Stimulated activated effector memory CD8-positive, alpha-beta T cell treated with anti-CD3 and anti-CD28 coated beads, Interleukin-12 subunit alpha, Interleukin-12 subunit beta, amount 100 ng/mL, for 72 hours (primary cell): Measurements from ENCODE around the gene CCDC183.

Experiments used
- ATAC-seq: fragments of 150-1000 bp; cut with Tn5 transposase; 2 replicates; pipeline ENCODE4 v1.10.0; 2021
- DNase-seq, 2 donors: peaks; one replicate each; pipeline ENCODE4 v3.0.0; 2021 to 2022; ENCODE audit warnings: low spot score in 2 of 2
- H3K27ac Mint-ChIP-seq: one replicate; pipeline ENCODE4 v1.8.0; 2022; ENCODE audit warnings: mild to moderate bottlenecking, mixed read lengths
- H3K36me3 Mint-ChIP-seq: one replicate; pipeline ENCODE4 v1.8.0; 2022; ENCODE audit warnings: mild to moderate bottlenecking, mixed read lengths
- H3K4me1 Mint-ChIP-seq: one replicate; pipeline ENCODE4 v1.8.0; 2022; ENCODE audit warnings: mixed read lengths
- H3K4me3 Mint-ChIP-seq: one replicate; pipeline ENCODE4 v1.8.0; 2022; ENCODE audit warnings: mild to moderate bottlenecking, mixed read lengths
- H3K9me3 Mint-ChIP-seq: one replicate; pipeline ENCODE4 v1.8.0; 2022; ENCODE audit warnings: mixed read lengths

The CCDC183 gene

GRCh38 chr9:136820971-136821825, 25.1 kb downstream of the CCDC183 start:
- Mint-ChIP-seq H3K9me3 (no peaks in the 10 kb centered on the region), H3K4me3 (no peak overlapping the region), H3K27ac (no peak overlapping the region), H3K4me1 (peaks cover 6% of the 10 kb centered on the region), H3K36me3 (peaks cover 52% of the 10 kb centered on the region)
- DNase-seq (no peak), ATAC-seq (no peak)

GRCh38 chr9:136821826-136822544, 25.8 kb downstream of the CCDC183 start:
- Mint-ChIP-seq H3K4me1 (peaks cover 6% of the 10 kb centered on the region), H3K9me3 (no peaks in the 10 kb centered on the region), H3K4me3 (no peak overlapping the region), H3K27ac (no peak overlapping the region), H3K36me3 (peaks cover 47% of the 10 kb centered on the region)
- no peak for DNase-seq
- ATAC-seq: no peak

- Mint-ChIP-seq H3K9me3 (no peaks in the 10 kb centered on the region), H3K4me3 (no peak overlapping the region), H3K27ac (no peak overlapping the region), H3K36me3 (peaks cover 42% of the 10 kb centered on the region), H3K4me1 (peaks cover 6% of the 10 kb centered on the region)
- DNase-seq (no peak), ATAC-seq (no peak)
Measured at GRCh38 chr9:136823136-136824046, 27.3 kb downstream of the CCDC183 start.

GRCh38 chr9:136824496-136825225, 28.5 kb downstream of the CCDC183 start:
- H3K9me3 Mint-ChIP-seq: no peaks in the 10 kb centered on the region
- H3K27ac Mint-ChIP-seq: no peak overlapping the region
- H3K36me3 Mint-ChIP-seq: peaks cover 43% of the 10 kb centered on the region
- H3K4me1 Mint-ChIP-seq: peaks cover 6% of the 10 kb centered on the region
- DNase-seq: no peak
- no peak overlapping the region for H3K4me3 Mint-ChIP-seq
- no peak for ATAC-seq

DNA sequence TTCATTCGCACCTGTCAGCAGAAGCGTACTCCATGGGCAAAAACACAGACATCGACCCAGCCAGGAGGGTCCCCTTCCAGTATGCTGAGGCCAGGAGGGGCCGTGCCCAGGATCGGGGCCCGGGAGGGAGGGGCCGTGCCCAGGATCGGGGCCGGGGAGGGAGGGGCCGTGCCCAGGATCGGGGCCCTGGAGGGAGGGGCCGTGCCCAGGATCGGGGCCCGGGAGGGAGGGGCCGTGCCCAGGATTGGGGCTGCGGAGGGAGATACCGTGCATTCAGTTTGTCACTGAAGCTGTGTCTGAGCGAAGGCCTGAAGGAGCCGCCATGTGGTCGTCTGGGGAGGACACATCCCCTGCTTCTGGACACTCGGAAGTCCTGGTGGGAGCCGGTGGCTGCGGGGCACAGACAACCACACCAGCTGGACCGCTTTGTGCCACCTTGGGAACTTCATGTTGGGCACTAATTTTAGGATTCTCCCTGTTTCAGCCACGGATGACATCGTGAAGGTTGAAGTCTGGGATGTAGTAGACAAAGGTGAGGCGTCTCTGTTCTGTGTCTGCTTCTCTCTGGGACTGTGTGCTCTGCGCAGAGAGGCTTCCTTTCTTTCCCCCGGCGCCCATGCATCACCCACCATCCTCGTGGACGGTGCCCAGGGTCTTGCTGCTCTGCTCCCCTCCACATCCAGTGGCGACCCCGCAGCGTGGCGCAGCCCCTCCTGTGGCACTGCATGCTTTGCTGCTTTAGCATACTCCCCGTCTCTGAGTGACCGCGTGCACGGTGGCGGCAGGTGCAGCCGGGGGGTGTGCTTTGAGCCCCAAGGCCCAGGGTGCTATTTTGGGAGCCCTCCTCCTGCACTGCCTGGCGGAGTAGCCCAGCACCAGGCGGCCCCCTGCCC, 29.4 kb downstream of the CCDC183 start:
- DNase-seq: no peak
- Mint-ChIP-seq H3K36me3 (peaks cover 42% of the 10 kb centered on the region), H3K4me3 (no peak overlapping the region), H3K9me3 (no peaks in the 10 kb centered on the region), H3K4me1 (peaks cover 6% of the 10 kb centered on the region), H3K27ac (no peak overlapping the region)
- no peak for ATAC-seq

- ATAC-seq: no peak
- no peak for DNase-seq
- Mint-ChIP-seq H3K4me3 (no peak overlapping the region), H3K4me1 (peaks cover under 1% of the 10 kb centered on the region), H3K9me3 (no peaks in the 10 kb centered on the region), H3K27ac (no peak overlapping the region), H3K36me3 (peaks cover 46% of the 10 kb centered on the region)
Measured at GRCh38 chr9:136826188-136826541, 30.0 kb downstream of the CCDC183 start.

DNA sequence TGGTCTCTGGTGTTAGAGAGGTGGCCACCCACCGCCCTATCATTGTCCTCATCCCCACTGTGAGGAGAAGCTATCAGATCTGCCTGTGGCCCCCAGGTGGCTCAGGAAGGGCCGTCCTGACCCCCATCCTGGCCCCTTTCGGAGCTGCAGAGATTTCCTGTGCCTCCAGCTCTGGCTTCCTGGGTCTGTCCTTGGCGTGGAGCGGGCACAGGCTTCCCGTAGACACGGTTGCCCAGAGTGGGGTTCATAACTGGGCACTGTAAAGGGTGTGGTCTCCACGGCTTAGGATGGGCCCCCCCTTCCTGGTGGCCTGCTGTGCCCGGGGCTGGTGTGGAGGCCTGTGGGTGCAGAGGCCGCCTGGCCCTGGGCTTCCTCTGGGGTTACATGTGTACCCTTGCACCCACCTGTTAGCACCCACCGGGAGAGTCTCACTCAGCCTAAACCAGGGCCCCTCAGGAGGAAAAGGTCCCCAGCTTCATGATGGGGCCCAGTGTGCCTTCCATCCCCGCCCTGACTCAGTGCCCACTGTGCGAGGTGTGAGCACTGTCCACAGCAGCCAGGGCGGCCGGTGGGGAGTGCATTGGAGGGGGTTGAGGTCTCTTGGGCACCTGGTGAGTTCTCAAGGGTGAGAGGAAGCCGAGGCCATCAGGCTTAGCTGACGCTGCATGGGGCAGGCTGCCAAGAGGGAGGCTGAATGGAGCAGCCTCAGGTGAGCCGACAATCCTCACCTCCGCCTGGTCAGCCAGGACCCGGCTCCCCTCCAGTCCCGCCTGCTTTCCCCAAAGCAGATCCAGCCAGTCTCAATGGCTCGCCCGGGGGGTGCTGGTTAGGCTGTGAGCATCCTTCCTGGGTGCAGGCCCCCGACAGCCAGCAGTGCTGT, 30.8 kb downstream of the CCDC183 start:
- DNase-seq (no peak), ATAC-seq (no peak)
- Mint-ChIP-seq H3K36me3 (peaks cover 51% of the 10 kb centered on the region), H3K9me3 (no peaks in the 10 kb centered on the region), H3K27ac (no peak overlapping the region), H3K4me3 (no peak overlapping the region), H3K4me1 (no peaks in the 10 kb centered on the region)

DNA sequence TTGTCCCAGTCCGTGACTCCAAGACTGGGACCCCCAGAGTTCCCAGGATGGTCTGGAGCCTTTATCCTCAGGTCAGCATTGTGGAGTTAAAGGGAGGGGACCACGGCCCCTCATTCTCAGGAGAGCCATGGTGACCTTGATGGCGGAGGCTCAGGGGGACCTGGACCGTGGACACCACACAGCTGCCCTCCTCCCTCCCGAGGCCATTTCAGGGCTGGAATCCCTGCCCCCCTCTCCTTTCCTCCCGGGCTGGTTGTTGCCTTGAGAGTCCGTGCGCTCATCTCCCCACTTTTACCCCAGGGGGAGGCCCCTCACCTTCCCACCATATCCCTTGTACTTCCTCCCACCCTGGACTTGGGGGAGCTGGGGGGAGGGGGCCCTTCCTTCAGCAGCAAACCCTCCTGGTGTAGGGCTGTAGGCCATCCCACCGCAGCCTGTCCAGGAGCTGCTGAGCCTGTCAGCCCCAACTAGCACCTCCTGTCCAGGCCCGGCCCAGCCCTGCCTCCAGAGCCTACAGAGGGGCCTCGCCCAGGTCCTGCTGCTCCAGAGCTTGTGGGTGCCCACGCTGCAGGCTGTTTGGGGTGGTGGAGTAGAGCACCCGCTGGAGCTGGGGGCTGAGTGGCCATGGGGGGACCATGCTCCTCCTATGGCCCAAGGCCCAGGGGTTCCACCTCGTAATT, 31.8 kb downstream of the CCDC183 start:
- H3K27ac Mint-ChIP-seq: no peak overlapping the region
- no peaks in the 10 kb centered on the region for H3K4me1 Mint-ChIP-seq
- ATAC-seq: no peak
- DNase-seq: no peak
- peaks cover 51% of the 10 kb centered on the region for H3K36me3 Mint-ChIP-seq
- H3K9me3 Mint-ChIP-seq: no peaks in the 10 kb centered on the region
- no peak overlapping the region for H3K4me3 Mint-ChIP-seq

DNA sequence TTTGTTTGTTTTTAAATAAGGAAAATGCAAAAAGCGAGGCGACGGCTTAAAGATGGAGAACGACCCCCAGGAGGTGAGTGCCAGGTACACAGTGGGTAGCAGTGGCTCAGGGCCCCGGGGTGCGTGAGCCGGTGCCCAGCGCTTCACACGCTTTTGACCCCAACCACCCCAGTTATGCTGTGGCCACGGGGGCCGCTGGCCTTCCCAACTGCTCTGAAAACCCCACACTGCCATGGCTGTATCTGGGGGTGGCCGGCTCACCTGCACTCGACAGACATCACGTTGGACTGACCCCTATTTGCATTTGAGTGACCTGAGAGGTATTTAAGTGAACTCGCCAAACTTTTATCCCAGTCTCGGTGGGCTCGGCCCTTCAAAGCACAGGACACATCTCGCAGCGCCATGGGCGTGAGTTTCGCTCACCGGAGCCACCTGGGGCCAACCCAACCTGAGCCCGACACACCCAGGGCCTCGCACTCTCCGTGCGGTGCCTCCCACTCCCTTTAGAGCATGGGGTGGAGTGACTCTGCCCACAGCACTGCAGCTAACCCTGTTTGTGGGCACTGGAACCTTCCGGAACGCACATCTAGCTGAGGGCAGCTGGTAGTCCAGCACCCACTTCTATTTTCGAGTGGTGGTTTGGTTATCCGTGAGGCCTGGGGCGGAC, 32.5 kb downstream of the CCDC183 start:
- Mint-ChIP-seq H3K4me1 (no peaks in the 10 kb centered on the region), H3K36me3 (peaks cover 44% of the 10 kb centered on the region), H3K9me3 (no peaks in the 10 kb centered on the region), H3K4me3 (no peak overlapping the region), H3K27ac (no peak overlapping the region)
- ATAC-seq (no peak), DNase-seq (no peak)

DNA sequence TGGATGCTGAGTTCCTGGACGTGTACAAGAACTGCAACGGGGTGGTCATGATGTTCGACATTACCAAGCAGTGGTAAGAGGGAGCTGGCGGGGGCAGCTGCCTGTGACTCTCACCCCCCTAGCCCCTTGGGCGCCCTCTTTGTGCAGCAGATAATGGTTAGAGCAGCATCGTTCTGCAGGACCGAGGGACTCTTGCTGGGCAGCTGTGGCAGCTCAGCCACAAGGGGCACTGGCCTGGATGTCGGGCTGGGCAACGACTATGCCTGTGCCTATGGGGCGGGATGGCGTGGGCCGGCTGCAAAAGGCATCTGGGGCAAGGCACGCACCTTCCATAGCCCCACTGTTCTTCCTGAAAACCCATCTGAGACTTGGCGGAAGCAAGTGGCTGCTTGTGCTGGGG, 33.3 kb downstream of the CCDC183 start:
- H3K4me3 Mint-ChIP-seq: no peak overlapping the region
- no peaks in the 10 kb centered on the region for H3K4me1 Mint-ChIP-seq
- ATAC-seq (no peak), DNase-seq (no peak)
- H3K36me3 Mint-ChIP-seq: peaks cover 36% of the 10 kb centered on the region
- H3K9me3 Mint-ChIP-seq: no peaks in the 10 kb centered on the region
- H3K27ac Mint-ChIP-seq: no peak overlapping the region

DNA sequence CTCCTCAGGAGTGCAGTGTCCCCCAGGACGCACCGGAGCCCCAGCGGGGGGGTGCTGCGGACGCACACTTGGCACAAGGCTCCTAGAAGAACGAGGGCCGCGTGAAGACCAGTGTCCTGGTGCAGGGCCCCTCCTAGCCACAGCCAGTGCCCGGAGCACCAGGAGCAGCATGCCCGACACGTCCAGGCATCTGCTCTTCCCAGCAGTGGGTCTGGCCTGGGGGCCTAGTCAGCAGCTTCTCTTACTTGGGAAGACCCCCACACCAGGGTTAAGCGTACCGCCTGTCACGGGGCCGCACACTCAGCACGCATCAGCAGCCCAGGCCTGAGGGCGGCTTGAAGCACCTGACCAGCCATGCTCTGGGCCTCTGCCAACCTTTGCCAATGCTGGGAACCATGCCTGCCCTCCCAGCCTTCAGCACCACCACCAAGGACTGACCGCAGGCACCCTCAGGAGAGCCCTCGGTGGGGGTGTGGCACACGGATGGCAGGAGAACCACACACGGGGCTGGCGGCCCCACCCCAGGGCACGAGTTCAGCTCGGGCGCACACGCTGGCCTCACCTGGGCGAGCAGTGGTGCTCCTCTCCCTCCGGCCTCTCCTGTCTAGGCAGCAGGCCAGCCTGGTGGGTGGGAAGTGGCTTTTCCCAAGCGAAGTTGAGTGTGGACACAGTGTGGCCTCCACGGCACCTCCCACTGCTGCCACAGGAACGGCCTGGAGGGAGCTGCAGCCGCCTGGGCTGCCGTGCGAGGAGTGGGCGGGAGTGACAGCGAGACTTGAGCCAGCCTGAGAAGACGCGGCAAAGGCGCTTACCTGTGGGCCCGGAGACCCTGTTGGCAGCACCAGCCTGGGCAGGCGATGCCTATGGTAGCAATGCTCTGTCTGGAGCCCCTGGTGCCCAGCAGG, 34.1 kb downstream of the CCDC183 start:
- ATAC-seq: no peak
- Mint-ChIP-seq H3K27ac (no peak overlapping the region), H3K4me1 (no peaks in the 10 kb centered on the region), H3K36me3 (peaks cover 30% of the 10 kb centered on the region), H3K4me3 (no peak overlapping the region), H3K9me3 (no peaks in the 10 kb centered on the region)
- no peak for DNase-seq
